Skeletal muscle tissue (tissue), 4 donors: ENCODE data around the gene CCNB3. TPM values are rescaled to one million over a fixed set of nuclear protein-coding genes. Genes with fewer than 3 reads are reported as not detected.

ENCODE experiments used
- H3K27ac ChIP-seq: one replicate; pipeline ENCODE4 v1.7.0; 2013; ENCODE audit warnings: mild to moderate bottlenecking, low read depth, low read length, inconsistent platforms
- H3K27me3 ChIP-seq, 3 donors: one replicate each; pipeline ENCODE4 v1.7.0; 2013; ENCODE audit warnings: low read length in 3 of 3; ENCODE audit not compliant: control insufficient read depth in 3 of 3, insufficient read depth in 3 of 3
- H3K36me3 ChIP-seq, 3 donors: one replicate each; pipeline ENCODE4 v1.7.0; 2013; ENCODE audit warnings: low read length in 3 of 3; ENCODE audit not compliant: control insufficient read depth in 3 of 3, insufficient read depth in 3 of 3
- H3K4me1 ChIP-seq, 3 donors: one replicate each; pipeline ENCODE4 v1.7.0; 2013; ENCODE audit warnings: low read length in 3 of 3, mild to moderate bottlenecking in 3 of 3; ENCODE audit not compliant: control insufficient read depth in 3 of 3, insufficient read depth in 3 of 3
- H3K4me3 ChIP-seq, 3 donors: one replicate each; pipeline ENCODE4 v1.7.0; 2013; ENCODE audit warnings: low read length in 3 of 3
- H3K9ac ChIP-seq, 3 donors: one replicate each; pipeline ENCODE4 v1.7.0; 2013; ENCODE audit warnings: low read length in 3 of 3, mild to moderate bottlenecking in 3 of 3, moderate library complexity in 2 of 3, low read depth in 1 of 3
- H3K9me3 ChIP-seq, 3 donors: one replicate each; pipeline ENCODE4 v1.7.0; 2013; ENCODE audit warnings: low read length in 3 of 3; ENCODE audit not compliant: control insufficient read depth in 3 of 3
- total RNA-seq: library from RNA; depleted of rRNA; stranded (reverse); fragments of >200 nt; gene quantifications from one replicate; pipeline ENCODE4 v1.2.3, GENCODE V29; 2014
- donor health status: Osteomylitis.

The CCNB3 gene, protein sequence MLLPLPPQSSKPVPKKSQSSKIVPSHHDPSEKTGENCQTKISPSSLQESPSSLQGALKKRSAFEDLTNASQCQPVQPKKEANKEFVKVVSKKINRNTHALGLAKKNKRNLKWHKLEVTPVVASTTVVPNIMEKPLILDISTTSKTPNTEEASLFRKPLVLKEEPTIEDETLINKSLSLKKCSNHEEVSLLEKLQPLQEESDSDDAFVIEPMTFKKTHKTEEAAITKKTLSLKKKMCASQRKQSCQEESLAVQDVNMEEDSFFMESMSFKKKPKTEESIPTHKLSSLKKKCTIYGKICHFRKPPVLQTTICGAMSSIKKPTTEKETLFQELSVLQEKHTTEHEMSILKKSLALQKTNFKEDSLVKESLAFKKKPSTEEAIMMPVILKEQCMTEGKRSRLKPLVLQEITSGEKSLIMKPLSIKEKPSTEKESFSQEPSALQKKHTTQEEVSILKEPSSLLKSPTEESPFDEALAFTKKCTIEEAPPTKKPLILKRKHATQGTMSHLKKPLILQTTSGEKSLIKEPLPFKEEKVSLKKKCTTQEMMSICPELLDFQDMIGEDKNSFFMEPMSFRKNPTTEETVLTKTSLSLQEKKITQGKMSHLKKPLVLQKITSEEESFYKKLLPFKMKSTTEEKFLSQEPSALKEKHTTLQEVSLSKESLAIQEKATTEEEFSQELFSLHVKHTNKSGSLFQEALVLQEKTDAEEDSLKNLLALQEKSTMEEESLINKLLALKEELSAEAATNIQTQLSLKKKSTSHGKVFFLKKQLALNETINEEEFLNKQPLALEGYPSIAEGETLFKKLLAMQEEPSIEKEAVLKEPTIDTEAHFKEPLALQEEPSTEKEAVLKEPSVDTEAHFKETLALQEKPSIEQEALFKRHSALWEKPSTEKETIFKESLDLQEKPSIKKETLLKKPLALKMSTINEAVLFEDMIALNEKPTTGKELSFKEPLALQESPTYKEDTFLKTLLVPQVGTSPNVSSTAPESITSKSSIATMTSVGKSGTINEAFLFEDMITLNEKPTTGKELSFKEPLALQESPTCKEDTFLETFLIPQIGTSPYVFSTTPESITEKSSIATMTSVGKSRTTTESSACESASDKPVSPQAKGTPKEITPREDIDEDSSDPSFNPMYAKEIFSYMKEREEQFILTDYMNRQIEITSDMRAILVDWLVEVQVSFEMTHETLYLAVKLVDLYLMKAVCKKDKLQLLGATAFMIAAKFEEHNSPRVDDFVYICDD (N-terminal part only)
- total RNA-seq: under 0.01 TPM

DNA sequence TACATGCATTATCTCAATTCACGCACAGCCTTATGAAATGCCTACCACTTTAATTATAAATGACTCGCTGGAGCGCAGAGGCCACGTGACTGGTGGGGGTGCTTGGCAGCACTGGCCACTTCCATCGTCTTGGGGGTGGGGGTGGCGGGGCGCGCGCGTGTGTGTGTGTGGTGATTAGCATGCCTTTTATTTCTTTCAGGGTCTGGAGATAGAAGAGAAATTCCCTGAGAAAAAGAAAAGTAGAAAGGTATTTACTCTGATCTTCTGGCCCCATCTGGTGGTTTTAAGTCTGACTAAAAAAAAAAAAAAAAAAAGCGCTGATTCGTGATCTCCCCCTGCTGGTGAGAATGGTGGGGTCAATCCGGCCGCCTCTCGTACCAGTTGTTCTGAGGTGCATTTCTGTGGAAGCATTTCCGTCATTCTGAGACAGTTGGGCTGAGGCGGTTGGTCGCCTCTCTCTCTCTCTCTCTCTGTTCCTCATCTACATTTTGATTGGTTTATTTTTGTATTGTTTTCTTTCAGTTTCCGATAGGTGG is at the start of gene CCNB3:
Gene CCNB3, plus strand, starts transcription at position 402 of the 536 bp plus-strand sequence. CDS start 80,399 bp downstream, outside the sequence.
- H3K9me3 ChIP-seq: no peaks in the 10 kb centered on the region
- peak within 1 kb of the TSS; percentile 58 to 68 (median 65) for H3K4me3 ChIP-seq
- peaks cover 0 to 6% (median 5%) of the 10 kb centered on the region in 3 donors for H3K4me1 ChIP-seq
- no peaks in the 10 kb centered on the region for H3K36me3 ChIP-seq
- no peaks in the 10 kb centered on the region for H3K27me3 ChIP-seq
- H3K27ac ChIP-seq: no peak within 1 kb of the TSS
- H3K9ac ChIP-seq: peak within 1 kb of the TSS; percentile 16 to 51 (median 45)

DNA sequence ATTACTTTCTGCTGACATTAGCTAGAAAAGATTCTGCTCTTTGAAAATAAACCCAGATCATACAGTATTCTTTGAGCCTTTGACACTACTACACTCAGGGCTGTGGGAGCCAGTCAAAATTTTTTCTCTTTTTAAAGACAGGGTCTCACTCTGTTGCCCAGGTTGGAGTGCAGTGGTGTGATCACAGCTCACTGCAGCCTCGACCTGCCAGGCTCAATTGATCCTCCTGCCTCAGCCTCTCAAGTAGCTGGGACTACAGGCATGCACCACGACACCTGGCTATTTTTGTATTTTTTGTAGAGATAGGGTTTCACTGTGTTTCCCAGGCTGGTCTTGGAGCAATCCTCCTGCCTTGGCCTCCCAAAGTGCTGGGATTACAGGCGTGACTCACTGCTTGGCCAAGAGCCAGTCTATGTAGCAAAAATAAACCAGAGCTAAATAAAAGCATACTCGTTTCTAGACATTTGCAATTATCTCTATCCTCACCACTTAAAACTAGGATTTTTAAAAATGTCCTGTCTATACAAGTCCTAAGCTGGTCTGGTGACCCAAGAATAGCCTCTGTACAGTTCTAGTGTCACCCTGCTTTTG is 46.9 kb upstream of the CCNB3 start:
- H3K9ac ChIP-seq: no peak overlapping the region
- no peaks in the 10 kb centered on the region for H3K4me1 ChIP-seq
- no peaks in the 10 kb centered on the region for H3K27me3 ChIP-seq
- H3K9me3 ChIP-seq: no peaks in the 10 kb centered on the region
- H3K4me3 ChIP-seq: no peak overlapping the region
- no peaks in the 10 kb centered on the region for H3K36me3 ChIP-seq
- H3K27ac ChIP-seq: no peak overlapping the region

DNA sequence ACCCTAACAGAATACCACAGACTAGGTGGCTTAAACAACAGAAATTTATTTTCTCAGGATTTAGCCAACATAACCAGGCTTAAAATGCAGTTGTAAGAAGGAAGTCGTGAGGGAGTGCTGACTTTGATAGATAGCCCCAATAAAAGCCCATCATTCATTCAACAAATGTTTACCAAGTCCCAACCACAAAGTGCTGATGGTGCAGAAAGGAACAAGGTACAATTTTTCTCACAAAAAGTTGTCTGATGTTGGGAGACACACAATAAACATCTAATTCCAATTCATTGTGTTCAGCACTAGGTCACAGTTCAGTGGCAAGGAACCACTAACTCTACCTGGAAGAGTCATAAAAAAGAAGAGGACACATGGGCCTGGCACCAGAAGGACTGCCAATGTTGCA is 46.0 kb upstream of the CCNB3 start:
- H3K36me3 ChIP-seq: no peaks in the 10 kb centered on the region
- H3K27ac ChIP-seq: no peak overlapping the region
- H3K27me3 ChIP-seq: no peaks in the 10 kb centered on the region
- no peaks in the 10 kb centered on the region for H3K9me3 ChIP-seq
- H3K9ac ChIP-seq: no peak overlapping the region
- no peak overlapping the region for H3K4me3 ChIP-seq
- H3K4me1 ChIP-seq: no peaks in the 10 kb centered on the region

DNA sequence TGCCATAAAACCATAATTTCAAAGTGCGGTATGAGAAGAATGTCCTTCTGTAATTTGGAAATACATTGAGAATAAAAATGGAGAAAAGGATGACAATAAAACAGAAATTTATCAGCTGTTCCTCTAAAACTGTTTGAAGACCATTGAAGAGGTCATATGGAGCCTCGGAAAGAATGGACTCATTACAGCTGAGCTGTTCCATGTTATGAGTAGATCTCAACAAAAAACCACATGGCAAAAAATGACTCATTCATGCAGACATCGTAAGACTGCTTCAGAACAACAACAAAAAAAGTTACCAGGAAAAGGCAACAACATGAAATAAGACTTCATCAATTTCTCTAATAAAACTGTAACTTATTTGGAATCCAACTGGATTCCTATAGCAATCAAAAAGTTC is 43.4 kb upstream of the CCNB3 start:
- Histone ChIP-seq H3K9ac (no peak overlapping the region), H3K27ac (no peak overlapping the region), H3K27me3 (no peaks in the 10 kb centered on the region), H3K4me3 (no peak overlapping the region), H3K36me3 (no peaks in the 10 kb centered on the region), H3K9me3 (no peaks in the 10 kb centered on the region), H3K4me1 (no peaks in the 10 kb centered on the region)

DNA sequence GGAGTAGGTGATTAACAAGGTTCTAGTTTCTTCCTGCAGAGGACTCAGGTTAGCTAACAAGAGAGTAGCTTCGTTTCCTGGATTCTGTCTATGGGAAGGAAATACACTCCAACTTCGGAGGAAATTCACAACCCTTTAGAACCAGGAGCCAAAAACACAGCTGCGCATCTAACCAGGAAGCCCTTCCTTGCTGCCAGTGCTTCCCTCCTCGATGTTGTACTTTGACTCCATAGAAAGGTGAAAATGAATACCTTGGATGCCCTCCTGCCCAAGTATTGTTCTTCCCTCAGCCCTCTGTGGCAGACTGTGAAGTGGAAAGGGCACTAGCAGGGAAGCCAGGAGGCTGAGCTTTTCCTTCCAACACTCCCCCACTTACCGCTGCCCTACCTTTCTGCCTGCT is 38.8 kb upstream of the CCNB3 start:
- H3K9ac ChIP-seq: no peak overlapping the region
- H3K36me3 ChIP-seq: no peaks in the 10 kb centered on the region
- H3K4me3 ChIP-seq: no peak overlapping the region
- no peak overlapping the region for H3K27ac ChIP-seq
- no peaks in the 10 kb centered on the region for H3K4me1 ChIP-seq
- H3K27me3 ChIP-seq: no peaks in the 10 kb centered on the region
- H3K9me3 ChIP-seq: no peaks in the 10 kb centered on the region

DNA sequence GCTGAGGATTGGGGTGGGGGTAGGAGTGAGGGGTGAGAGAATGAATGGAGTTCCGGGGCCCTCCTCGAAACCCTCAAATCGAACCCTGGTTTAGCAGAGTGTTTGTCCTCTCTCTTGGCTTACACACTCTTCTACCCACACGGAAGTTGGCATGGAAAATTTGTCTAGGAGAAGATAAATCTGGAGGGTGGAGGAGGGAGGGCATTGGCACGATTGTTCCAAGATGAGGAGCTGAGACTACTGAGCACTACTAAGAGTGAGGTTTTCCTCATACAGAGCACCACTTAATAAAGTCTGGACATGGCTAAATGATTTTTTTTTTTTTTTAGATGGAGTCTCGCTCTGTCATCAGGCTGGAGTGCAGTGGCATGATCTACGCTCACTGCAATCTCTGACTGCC is 37.2 kb upstream of the CCNB3 start:
- Histone ChIP-seq H3K27ac (no peak overlapping the region), H3K4me3 (no peak overlapping the region), H3K27me3 (no peaks in the 10 kb centered on the region), H3K9ac (no peak overlapping the region), H3K9me3 (no peaks in the 10 kb centered on the region), H3K36me3 (no peaks in the 10 kb centered on the region), H3K4me1 (no peaks in the 10 kb centered on the region)

DNA sequence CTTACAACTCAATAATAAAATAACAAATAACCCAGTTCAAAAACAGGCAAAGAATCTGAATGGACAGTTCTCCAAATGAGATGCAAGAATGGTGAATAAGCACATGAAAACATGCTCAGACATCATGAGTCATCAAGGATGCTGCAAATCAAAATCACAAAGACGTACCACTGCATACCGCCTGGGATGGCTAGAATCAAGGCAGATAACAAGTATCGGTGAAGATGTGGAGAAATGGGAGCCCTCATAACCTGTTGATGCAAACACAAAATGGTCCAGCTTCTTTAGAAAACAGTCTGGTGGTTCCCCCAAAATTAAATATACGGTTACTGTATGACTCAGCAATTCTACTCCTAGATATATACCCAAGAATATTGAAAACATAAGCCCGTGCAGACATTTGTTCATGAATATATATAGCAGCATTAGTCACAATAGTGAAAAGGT is 36.3 kb upstream of the CCNB3 start:
- Histone ChIP-seq H3K36me3 (no peaks in the 10 kb centered on the region), H3K4me3 (no peak overlapping the region), H3K4me1 (no peaks in the 10 kb centered on the region), H3K9me3 (no peaks in the 10 kb centered on the region), H3K27me3 (no peaks in the 10 kb centered on the region), H3K27ac (no peak overlapping the region), H3K9ac (no peak overlapping the region)

DNA sequence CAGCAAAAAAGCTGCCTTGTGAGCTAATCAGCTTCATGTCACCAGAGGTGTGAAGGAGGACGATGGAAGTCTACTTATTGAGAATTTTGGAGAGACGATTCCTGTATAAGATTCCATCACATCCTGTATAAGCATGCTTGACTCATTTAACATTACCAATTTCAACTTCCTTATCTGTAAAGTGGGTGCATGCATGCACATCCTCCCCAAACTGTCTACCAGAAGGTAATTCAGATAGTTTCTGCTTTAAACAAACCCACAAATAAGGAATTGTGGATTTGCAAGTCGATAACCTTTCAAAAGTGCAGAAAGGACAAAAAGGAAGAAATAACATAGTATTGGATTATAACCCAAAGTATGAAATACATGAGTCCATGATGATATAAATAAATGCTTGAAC is 34.8 kb upstream of the CCNB3 start:
- Histone ChIP-seq H3K27ac (no peak overlapping the region), H3K27me3 (no peaks in the 10 kb centered on the region), H3K9me3 (no peaks in the 10 kb centered on the region), H3K4me1 (no peaks in the 10 kb centered on the region), H3K36me3 (no peaks in the 10 kb centered on the region), H3K4me3 (no peak overlapping the region), H3K9ac (no peak overlapping the region)
